ENCODE results near the gene MMP15.

- TF ChIP-seq EZH2 (IDR thresholded peaks at IDR 0.05; ENCODE audit: borderline replicate concordance, low read depth, low read length, poor library complexity, severe bottlenecking): no peak
- TF ChIP-seq, protein P1, sequence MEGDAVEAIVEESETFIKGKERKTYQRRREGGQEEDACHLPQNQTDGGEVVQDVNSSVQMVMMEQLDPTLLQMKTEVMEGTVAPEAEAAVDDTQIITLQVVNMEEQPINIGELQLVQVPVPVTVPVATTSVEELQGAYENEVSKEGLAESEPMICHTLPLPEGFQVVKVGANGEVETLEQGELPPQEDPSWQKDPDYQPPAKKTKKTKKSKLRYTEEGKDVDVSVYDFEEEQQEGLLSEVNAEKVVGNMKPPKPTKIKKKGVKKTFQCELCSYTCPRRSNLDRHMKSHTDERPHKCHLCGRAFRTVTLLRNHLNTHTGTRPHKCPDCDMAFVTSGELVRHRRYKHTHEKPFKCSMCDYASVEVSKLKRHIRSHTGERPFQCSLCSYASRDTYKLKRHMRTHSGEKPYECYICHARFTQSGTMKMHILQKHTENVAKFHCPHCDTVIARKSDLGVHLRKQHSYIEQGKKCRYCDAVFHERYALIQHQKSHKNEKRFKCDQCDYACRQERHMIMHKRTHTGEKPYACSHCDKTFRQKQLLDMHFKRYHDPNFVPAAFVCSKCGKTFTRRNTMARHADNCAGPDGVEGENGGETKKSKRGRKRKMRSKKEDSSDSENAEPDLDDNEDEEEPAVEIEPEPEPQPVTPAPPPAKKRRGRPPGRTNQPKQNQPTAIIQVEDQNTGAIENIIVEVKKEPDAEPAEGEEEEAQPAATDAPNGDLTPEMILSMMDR (conservative IDR thresholded peaks at IDR 0.05; ENCODE audit: low read depth, low read length): no peak
These were observed 51.0 kb downstream of the MMP15 start for GRCh38 chr16:58076514-58076913.
